ENCODE data around the gene AMOTL2. TPM values are rescaled to one million over a fixed set of nuclear protein-coding genes. Genes with fewer than 3 reads are reported as not detected.

The AMOTL2 gene
- total RNA-seq, 1 donor from 2014 or later: 61.9 TPM

DNA sequence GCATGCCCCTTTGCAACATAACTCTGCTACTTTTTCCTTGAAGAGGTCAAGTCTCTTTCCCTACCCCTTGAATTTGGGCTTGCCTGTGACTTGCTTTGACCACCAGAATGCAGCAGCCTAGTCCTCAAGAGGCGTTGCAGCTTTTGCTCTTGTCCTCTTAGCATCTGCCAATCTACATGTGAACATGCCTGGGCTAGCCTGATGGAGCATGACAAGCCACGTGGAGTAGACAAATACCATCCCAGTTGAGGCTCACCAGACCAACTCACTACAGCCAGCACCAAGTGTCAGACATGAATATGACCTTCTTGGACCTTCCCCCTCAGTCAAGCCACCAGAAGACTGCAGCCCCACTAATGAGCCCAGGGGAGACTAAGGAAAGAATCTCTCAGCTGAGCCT is 32.9 kb downstream of the AMOTL2 start:
- intact Hi-C loops (cut with DNase I): no loop called here
- ATAC-seq (no peak), DNase-seq (ENCODE audit: missing footprints) (no peak)

DNA sequence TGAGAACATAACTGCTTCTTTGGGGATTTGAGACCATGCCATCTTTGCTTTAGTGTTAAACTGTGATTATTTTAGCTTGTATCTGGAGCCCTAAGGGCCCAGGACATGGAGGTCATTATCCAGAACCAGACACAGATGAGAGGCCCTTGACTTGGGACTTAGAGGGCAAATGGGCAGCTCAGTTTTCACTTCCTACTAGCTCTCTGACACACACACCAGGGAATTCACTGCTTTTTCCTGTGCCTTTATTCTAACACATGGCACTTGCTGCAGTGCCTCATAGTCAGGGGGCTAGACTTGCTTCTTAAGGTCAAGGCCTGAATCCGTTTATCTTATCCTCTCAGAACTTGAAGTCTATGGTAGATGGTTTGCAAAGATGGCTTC is 33.3 kb downstream of the AMOTL2 start:
- DNase-seq (ENCODE audit: missing footprints) (no peak), ATAC-seq (no peak)
- intact Hi-C loops (cut with DNase I): no loop called here

GRCh38 chr3:134340362-134340981 is 33.8 kb downstream of the AMOTL2 start:
- intact Hi-C loops (cut with DNase I): no loop called here
- DNase-seq (ENCODE audit: missing footprints): no peak
- no peak for ATAC-seq

DNA sequence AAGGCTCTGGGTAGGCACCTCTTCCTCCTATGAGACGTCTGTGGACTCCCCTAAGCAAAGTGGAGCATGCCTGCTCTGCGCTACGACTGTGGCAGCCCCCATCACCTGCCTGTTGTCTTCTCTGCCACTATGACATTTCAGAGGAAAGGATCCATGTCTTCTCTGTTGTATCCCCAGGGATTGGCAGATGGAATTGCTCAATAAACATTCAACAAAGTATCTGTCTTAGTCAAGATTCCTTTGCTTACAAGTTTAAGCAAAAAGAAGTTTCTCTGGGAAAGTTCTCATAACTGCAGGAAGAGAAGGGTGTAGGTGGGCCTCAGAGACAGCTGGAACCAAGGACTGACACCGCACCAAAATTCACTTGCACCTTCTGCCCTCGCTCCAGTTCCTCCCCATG is 34.3 kb downstream of the AMOTL2 start:
- intact Hi-C loops (cut with DNase I): no loop called here
- ATAC-seq: no peak

DNA sequence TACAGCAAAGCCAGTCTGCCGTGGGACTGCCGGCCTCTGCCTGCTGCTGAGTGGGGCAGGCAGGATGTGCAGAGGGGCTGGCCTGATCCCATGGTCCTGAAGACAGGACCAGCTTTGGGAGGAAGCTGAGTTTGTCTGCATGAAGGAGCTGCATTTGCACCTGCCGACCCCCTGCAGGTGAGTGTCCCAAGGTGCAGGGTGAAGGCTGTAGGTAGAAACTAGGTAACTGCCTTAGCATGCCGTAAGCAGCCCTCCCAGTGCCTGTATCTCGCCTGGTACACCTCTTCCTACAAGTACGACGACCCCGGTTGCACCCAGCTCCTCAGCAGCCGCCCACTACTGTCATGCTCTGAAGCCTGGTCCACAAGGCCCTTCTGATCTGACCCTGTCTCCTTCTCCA is 34.9 kb downstream of the AMOTL2 start:
- no peak for DNase-seq (ENCODE audit: missing footprints)
- intact Hi-C loops (cut with DNase I): no loop called here
- ATAC-seq: no peak

More for the DNA sequence above, 34.3 kb downstream of the AMOTL2 start:
- DNase-seq (ENCODE audit: missing footprints): no peak

- intact Hi-C loops (cut with DNase I): no loop called here
- DNase-seq (ENCODE audit: missing footprints): no peak
- ATAC-seq: no peak
Measured at GRCh38 chr3:134338516-134339261, 35.6 kb downstream of the AMOTL2 start.

- no peak for DNase-seq (ENCODE audit: missing footprints)
- no peak for ATAC-seq
- intact Hi-C loops (cut with DNase I): no loop called here
Measured at GRCh38 chr3:134338201-134338512, 36.1 kb downstream of the AMOTL2 start.

GRCh38 chr3:134337511-134338200 is 36.6 kb downstream of the AMOTL2 start:
- ATAC-seq: no peak
- no peak for DNase-seq (ENCODE audit: missing footprints)
- intact Hi-C loops (cut with DNase I): no loop called here

DNA sequence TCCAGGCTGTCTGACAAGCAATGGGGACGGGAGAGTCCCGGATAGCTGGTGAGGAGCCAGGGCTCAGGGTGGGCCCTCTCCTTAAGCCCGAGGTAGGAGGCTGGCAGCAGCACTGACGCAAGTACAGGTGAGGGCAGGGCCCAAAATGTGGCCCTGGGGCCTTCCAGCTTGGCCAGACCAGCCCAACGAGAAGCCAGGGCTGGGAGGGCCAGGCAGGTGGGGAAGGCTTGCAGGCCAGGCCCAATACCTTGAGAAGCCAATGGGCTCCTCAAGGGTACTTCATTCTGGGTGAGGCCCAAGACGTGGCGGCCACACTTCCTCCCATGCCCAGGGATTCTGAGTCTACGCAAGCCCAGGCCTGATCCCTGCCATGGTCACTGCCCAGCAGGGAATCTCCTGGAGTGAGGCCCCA is 37.2 kb downstream of the AMOTL2 start:
- DNase-seq (ENCODE audit: missing footprints) (no peak), ATAC-seq (no peak)
- intact Hi-C loops (cut with DNase I): no loop called here

- intact Hi-C loops (cut with DNase I): no loop called here
- DNase-seq (ENCODE audit: missing footprints): no peak
- ATAC-seq: peak; percentile 41
Measured at GRCh38 chr3:134336587-134336986, 37.7 kb downstream of the AMOTL2 start.

- ATAC-seq: no peak
- DNase-seq (ENCODE audit: missing footprints): no peak
- intact Hi-C loops (cut with DNase I): no loop called here
Measured at GRCh38 chr3:134334901-134335280, 39.4 kb downstream of the AMOTL2 start.

GRCh38 chr3:134334231-134334900 is 39.9 kb downstream of the AMOTL2 start:
- intact Hi-C loops (cut with DNase I): no loop called here
- ATAC-seq (peak; percentile 51), DNase-seq (ENCODE audit: missing footprints) (no peak)

GRCh38 chr3:134333522-134334181 is 40.6 kb downstream of the AMOTL2 start:
- no peak for ATAC-seq
- no peak for DNase-seq (ENCODE audit: missing footprints)
- intact Hi-C loops (cut with DNase I): no loop called here

DNA sequence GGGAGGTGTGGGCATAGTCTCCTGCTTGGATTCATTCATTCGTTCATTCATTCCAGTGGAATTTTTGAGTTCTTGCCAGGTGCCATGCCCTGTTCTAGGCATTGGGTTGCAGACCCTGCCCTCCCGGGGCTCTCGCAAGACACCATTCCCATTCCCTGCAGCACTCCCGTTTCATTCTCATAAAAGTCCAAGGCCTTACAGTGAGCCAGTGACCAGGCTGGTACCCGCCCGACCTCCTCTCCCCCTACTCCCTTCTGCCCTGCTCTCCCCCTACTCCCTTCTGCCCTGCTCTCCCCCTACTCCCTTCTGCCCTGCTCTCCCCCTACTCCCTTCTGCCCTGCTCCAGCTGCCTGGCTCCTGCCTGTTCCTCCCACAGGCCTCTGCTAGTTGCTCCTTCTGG is 41.9 kb downstream of the AMOTL2 start:
- DNase-seq (ENCODE audit: missing footprints): no peak
- no peak for ATAC-seq
- intact Hi-C loops (cut with DNase I): no loop called here

- ATAC-seq (no peak), DNase-seq (ENCODE audit: missing footprints) (no peak)
- intact Hi-C loops (cut with DNase I): no loop called here
Measured at GRCh38 chr3:134331811-134332199, 42.4 kb downstream of the AMOTL2 start.

GRCh38 chr3:134330883-134331810 is 43.1 kb downstream of the AMOTL2 start:
- intact Hi-C loops (cut with DNase I): no loop called here
- ATAC-seq (peak; percentile 44), DNase-seq (ENCODE audit: missing footprints) (no peak)

DNA sequence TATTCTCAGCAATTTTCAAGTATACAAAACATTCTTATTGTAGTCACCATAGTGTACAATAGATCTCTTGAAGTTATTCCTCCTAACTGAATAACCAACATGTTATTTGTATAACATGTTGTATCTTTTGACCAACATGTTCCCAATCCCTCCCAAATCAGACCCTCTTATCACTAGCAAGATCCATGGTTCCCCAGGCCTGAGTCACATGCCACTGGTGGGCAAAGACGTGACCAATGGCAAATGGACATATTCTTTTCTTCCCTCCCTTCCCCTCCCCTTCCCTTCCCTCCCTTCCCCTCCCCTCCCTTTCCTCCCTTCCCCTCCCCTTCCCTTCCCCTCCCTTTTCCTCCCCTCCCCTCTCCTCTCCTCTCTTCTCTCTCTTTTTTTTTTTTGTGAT is 45.4 kb downstream of the AMOTL2 start:
- intact Hi-C loops (cut with DNase I): no loop called here
- ATAC-seq (no peak), DNase-seq (ENCODE audit: missing footprints) (no peak)

- intact Hi-C loops (cut with DNase I): no loop called here
- DNase-seq (ENCODE audit: missing footprints): no peak
- no peak for ATAC-seq
Measured at GRCh38 chr3:134328147-134328591, 46.1 kb downstream of the AMOTL2 start.
